CD14-positive monocyte (primary cell): ENCODE results near the gene SGCG. TPM values are rescaled to one million over a fixed set of nuclear protein-coding genes. Genes with fewer than 3 reads are reported as not detected.

Experiments used
- DNase-seq, 3 donors: peaks; one replicate each; pipeline ENCODE4 v3.0.0-alpha.2; 2011 to 2022
- H2AFZ ChIP-seq: 2 replicates; pipeline ENCODE4 v1.6.0; 2012; ENCODE audit warnings: mild to moderate bottlenecking, low read depth, low read length, inconsistent platforms; ENCODE audit not compliant: insufficient read depth, poor library complexity, severe bottlenecking
- H3K27ac ChIP-seq, 2 donors: 1 replicate in 1 of 2; 2 replicates in 1 of 2; pipeline ENCODE4 v1.5.1; 2012 to 2013; ENCODE audit warnings: low read length in 2 of 2, control low read depth in 1 of 2, inconsistent platforms in 1 of 2, low read depth in 1 of 2, mild to moderate bottlenecking in 1 of 2
- H3K27me3 ChIP-seq, 2 donors: one replicate each; pipeline versions ENCODE4 v1.6.0 to v1.6.1; 2011 to 2013; ENCODE audit warnings: low read length in 2 of 2; ENCODE audit not compliant: control insufficient read depth in 2 of 2, insufficient read depth in 2 of 2
- H3K36me3 ChIP-seq, 2 donors: replicated peaks in 1 of 2; 1 replicate in 1 of 2; 2 replicates in 1 of 2; pipeline versions ENCODE4 v1.5.1 to v1.6.1; 2012 to 2013; ENCODE audit warnings: low read length in 2 of 2, control low read depth in 1 of 2, inconsistent platforms in 1 of 2, mild to moderate bottlenecking in 1 of 2; ENCODE audit not compliant: insufficient read depth in 2 of 2, control insufficient read depth in 1 of 2
- H3K4me1 ChIP-seq, 2 donors: 1 replicate in 1 of 2; 2 replicates in 1 of 2; pipeline versions ENCODE4 v1.5.1 to v1.6.1; 2012 to 2013; ENCODE audit warnings: low read length in 2 of 2, control low read depth in 1 of 2, inconsistent platforms in 1 of 2, mild to moderate bottlenecking in 1 of 2, moderate library complexity in 1 of 2; ENCODE audit not compliant: insufficient read depth in 2 of 2, control insufficient read depth in 1 of 2
- H3K4me2 ChIP-seq: replicated peaks from 2 replicates; pipeline ENCODE3; 2012; ENCODE audit warnings: low read length, moderate library complexity, mild to moderate bottlenecking; ENCODE audit not compliant: poor library complexity, severe bottlenecking; ENCODE audit errors: extremely low read depth
- H3K4me3 ChIP-seq, 3 experiments: fragments of 200-600 bp in 1 of 3; sonication (generic) in 1 of 3; replicated peaks in 1 of 3; 1 replicate in 2 of 3; 2 replicates in 1 of 3; pipeline ENCODE4 v1.5.1; 2011 to 2013; ENCODE audit warnings: low read length in 3 of 3, mild to moderate bottlenecking in 3 of 3, control low read depth in 2 of 3, low read depth in 2 of 3, inconsistent platforms in 1 of 3, moderate library complexity in 1 of 3
- H3K79me2 ChIP-seq: 2 replicates; pipeline ENCODE4 v1.6.0; 2012; ENCODE audit warnings: mild to moderate bottlenecking, control low read depth, inconsistent platforms, low read length, moderate library complexity; ENCODE audit not compliant: insufficient read depth
- H3K9ac ChIP-seq: 2 replicates; pipeline ENCODE4 v1.6.0; 2017; ENCODE audit warnings: low read length, mild to moderate bottlenecking; ENCODE audit not compliant: insufficient read depth, poor library complexity, severe bottlenecking
- H3K9me3 ChIP-seq, 2 donors: replicated peaks in 1 of 2; 1 replicate in 1 of 2; 2 replicates in 1 of 2; pipeline versions ENCODE4 v1.5.1 to v1.6.1; 2012 to 2013; ENCODE audit warnings: low read length in 2 of 2, control low read depth in 1 of 2; ENCODE audit not compliant: control insufficient read depth in 1 of 2, insufficient read depth in 1 of 2
- H4K20me1 ChIP-seq: 2 replicates; pipeline ENCODE4 v1.6.0; 2012; ENCODE audit warnings: mild to moderate bottlenecking, low read length, control low read depth, moderate library complexity; ENCODE audit not compliant: insufficient read depth
- H3K27ac Mint-ChIP-seq, 7 donors: one replicate each; pipeline ENCODE4 v1.8.0; 2020; ENCODE audit warnings: mild to moderate bottlenecking in 7 of 7, mixed read lengths in 7 of 7, moderate library complexity in 6 of 7, inconsistent platforms in 2 of 7
- H3K27me3 Mint-ChIP-seq, 3 donors: one replicate each; pipeline ENCODE4 v1.8.0; 2021 to 2022; ENCODE audit warnings: low read depth in 3 of 3, mild to moderate bottlenecking in 3 of 3, mixed read lengths in 3 of 3, moderate library complexity in 3 of 3, inconsistent platforms in 1 of 3
- H3K36me3 Mint-ChIP-seq, 2 donors: one replicate each; pipeline ENCODE4 v1.8.0; 2020; ENCODE audit warnings: mixed read lengths in 2 of 2, inconsistent platforms in 1 of 2, mild to moderate bottlenecking in 1 of 2
- H3K4me1 Mint-ChIP-seq: one replicate; pipeline ENCODE4 v1.8.0; 2020; ENCODE audit warnings: mild to moderate bottlenecking, mixed read lengths
- H3K4me3 Mint-ChIP-seq, 2 donors: one replicate each; pipeline ENCODE4 v1.8.0; 2020; ENCODE audit warnings: mild to moderate bottlenecking in 2 of 2, mixed read lengths in 2 of 2, moderate library complexity in 1 of 2
- H3K9me3 Mint-ChIP-seq, 7 donors: one replicate each; pipeline ENCODE4 v1.8.0; 2020 to 2022; ENCODE audit warnings: mixed read lengths in 7 of 7, mild to moderate bottlenecking in 6 of 7, moderate library complexity in 6 of 7, inconsistent platforms in 2 of 7
- CTCF ChIP-seq: fragments of 200-600 bp; IDR thresholded peaks from one replicate; pipeline ENCODE4 v1.8.0; 2022; ENCODE audit warnings: antibody characterized with exemption, mild to moderate bottlenecking
- WGBS: methylation state at CpG from one replicate; pipeline ENCODE4 v1.1.5; 2013; ENCODE audit warnings: missing lambda C conversion rate; ENCODE audit not compliant: insufficient coverage; 5-methylcytosine and 5-hydroxymethylcytosine counted together
- intact Hi-C, 2 donors: fragments of 100-400 bp; cut with micrococcal nuclease; formaldehyde crosslinking; loops; one replicate each; pipeline versions ENCODE4 v1.15.0 to v1.15.1; 2023
- polyA plus RNA-seq, 3 donors: library from polyadenylated mRNA; depleted of rRNA in 1 of 3; unstranded in 2 of 3; stranded (reverse) in 1 of 3; fragments of 300-500 nt in 2 of 3; fragments of >200 nt in 1 of 3; fragmentation: Illumina TruSeq in 2 of 3; gene quantifications; 1 replicate in 2 of 3; 2 replicates in 1 of 3; pipeline ENCODE4 v1.2.3, GENCODE V29; 2012 to 2021

The SGCG gene
- polyA plus RNA-seq, 3 donors, result not detected

GRCh38 chr13:23273498-23273897 lies 92.7 kb downstream of the SGCG start:
- no peak overlapping the region for H2AFZ ChIP-seq
- 80% methylated on average over 2 of the region's 3 CpGs for WGBS
- Mint-ChIP-seq H3K27me3 (peaks cover 0 to under 1% (median under 1%) of the 10 kb centered on the region in 3 donors), H3K4me1 (no peaks in the 10 kb centered on the region), H3K27ac (no peak overlapping the region), H3K9me3 (peaks cover 0 to 5% (median 1%) of the 10 kb centered on the region in 7 donors), H3K4me3 (no peak overlapping the region), H3K36me3 (no peaks in the 10 kb centered on the region)
- H3K27ac ChIP-seq, result no peak overlapping the region
- no peaks in the 10 kb centered on the region for H3K79me2 ChIP-seq
- no peaks in the 10 kb centered on the region for H3K9me3 ChIP-seq
- no peak for TF ChIP-seq CTCF
- no peaks in the 10 kb centered on the region for H4K20me1 ChIP-seq
- H3K27me3 ChIP-seq, result no peaks in the 10 kb centered on the region
- intact Hi-C loops, result no loop called here
- H3K4me1 ChIP-seq, result no peaks in the 10 kb centered on the region
- H3K9ac ChIP-seq, result no peak overlapping the region
- H3K36me3 ChIP-seq, result no peaks in the 10 kb centered on the region
- no peak overlapping the region for H3K4me2 ChIP-seq
- H3K4me3 ChIP-seq, result no peak overlapping the region
- no peak for DNase-seq

DNA sequence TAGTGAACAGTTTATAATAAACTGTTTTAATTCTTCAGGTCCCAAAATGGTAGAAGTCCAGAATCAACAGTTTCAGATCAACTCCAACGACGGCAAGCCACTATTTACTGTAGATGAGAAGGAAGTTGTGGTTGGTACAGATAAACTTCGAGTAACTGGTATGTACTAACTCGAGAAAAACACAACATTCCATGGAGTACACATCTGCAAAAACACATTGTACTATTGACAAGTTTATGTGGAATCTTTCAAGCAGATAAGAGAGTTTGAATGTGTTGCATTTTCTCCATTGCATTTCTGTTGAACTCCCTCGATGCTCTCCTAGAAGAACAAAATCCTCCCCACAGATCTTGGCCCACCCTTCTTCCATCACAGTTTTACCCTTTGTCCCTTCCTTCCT lies 98.5 kb downstream of the SGCG start:
- H3K9me3 Mint-ChIP-seq, result peaks cover 2 to 11% (median 5%) of the 10 kb centered on the region in 7 donors
- intact Hi-C loops, result no loop called here
- no peaks in the 10 kb centered on the region for H3K4me1 Mint-ChIP-seq
- no peaks in the 10 kb centered on the region for H3K9me3 ChIP-seq
- H3K27me3 Mint-ChIP-seq, result peaks cover 0 to 6% (median 2%) of the 10 kb centered on the region in 3 donors
- H3K4me2 ChIP-seq, result no peak overlapping the region
- H3K4me1 ChIP-seq, result no peaks in the 10 kb centered on the region
- TF ChIP-seq CTCF, result no peak
- no CpG with 5 or more reads among the region's 5 CpGs for WGBS
- H4K20me1 ChIP-seq, result no peaks in the 10 kb centered on the region
- no peak overlapping the region for H3K4me3 ChIP-seq
- H3K9ac ChIP-seq, result no peak overlapping the region
- H3K27me3 ChIP-seq, result no peaks in the 10 kb centered on the region
- no peak for DNase-seq
- no peak overlapping the region for H3K4me3 Mint-ChIP-seq
- no peak overlapping the region for H2AFZ ChIP-seq
- H3K27ac ChIP-seq, result no peak overlapping the region
- no peak overlapping the region for H3K27ac Mint-ChIP-seq
- no peaks in the 10 kb centered on the region for H3K36me3 Mint-ChIP-seq
- no peaks in the 10 kb centered on the region for H3K79me2 ChIP-seq
- no peaks in the 10 kb centered on the region for H3K36me3 ChIP-seq
